ENCODE results near the gene RPP25. TPM values are rescaled to one million over a fixed set of nuclear protein-coding genes. Genes with fewer than 3 reads are reported as not detected.

The RPP25 gene
- total and polyA plus RNA-seq, 2 donors (not counting 1 experiment from before 2014, with no cell fraction given), result 0.92 to 3.1 TPM

GRCh38 chr15:74955796-74956647, 550 bp downstream of the RPP25 start:
- H3K4me3 Mint-ChIP-seq, result peak overlapping the region; percentile 85
- Histone ChIP-seq H3K9ac (ENCODE audit: low read length) (peak overlapping the region; percentile 73), H3K4me1 (ENCODE audit: control insufficient read depth in 2 of 2, insufficient read depth in 2 of 2, low read length in 2 of 2) (peaks cover 38 to 40% of the 10 kb centered on the region in 2 donors), H3K27me3 (replicated peaks in 1 of 4; ENCODE audit: control extremely low read depth in 1 of 4, control insufficient read depth in 3 of 4, insufficient read depth in 4 of 4, low read length in 3 of 4) (peaks cover 0 to 66% (median 36%) of the 10 kb centered on the region in 4 experiments), H2AFZ (ENCODE audit: insufficient read depth, low read depth, low read length, poor library complexity, severe bottlenecking) (peak overlapping the region; percentile 87), H3K9me3 (ENCODE audit: control extremely low read depth in 1 of 3, control insufficient read depth in 2 of 3, insufficient read depth in 1 of 3, low read length in 2 of 3) (peaks cover 0 to 26% (median 0%) of the 10 kb centered on the region in 3 donors), H3K4me2 (replicated peaks; ENCODE audit: low read depth, low read length, poor library complexity, severe bottlenecking) (peak overlapping the region; percentile 99), H3K79me2 (ENCODE audit: control insufficient read depth, insufficient read depth, low read length) (no peaks in the 10 kb centered on the region), H3K27ac (ENCODE audit: low read length in 2 of 2) (no peak overlapping the region), H4K20me1 (ENCODE audit: control insufficient read depth, insufficient read depth, low read length, poor library complexity, severe bottlenecking) (peaks cover 21% of the 10 kb centered on the region), H3K4me3 (ENCODE audit: control extremely low read depth in 1 of 5, extremely low read depth in 1 of 5, insufficient read depth in 1 of 5, low read depth in 2 of 5, low read length in 4 of 5) (peak overlapping the region in 4 of 5 experiments; percentile 21 to 80 (median 56)), H3K36me3 (replicated peaks in 1 of 2; ENCODE audit: control extremely low read depth in 1 of 2, control insufficient read depth in 1 of 2, extremely low read depth in 1 of 2, insufficient read depth in 2 of 2, low read length in 1 of 2) (no peaks in the 10 kb centered on the region)
- H3K9me3 Mint-ChIP-seq (ENCODE audit: insufficient read depth), result no peaks in the 10 kb centered on the region
- no peak overlapping the region for H3K27ac Mint-ChIP-seq
- DNase-seq (peak; percentile 85), ATAC-seq (ENCODE audit: low read depth) (peak; percentile 58)
- WGBS (ENCODE audit: insufficient coverage), result 25% methylated on average over 88 of the region's 88 CpGs
- H3K27me3 Mint-ChIP-seq, result peaks cover 36% of the 10 kb centered on the region
- ChIA-PET POLR2A (no interaction called here), CTCF (interaction anchor here (1.0 to 3.5 kb wide), 9 partner anchors 67 to 324 kb away, joined by 3 to 19 read pairs (median 8); partner anchors contain the start of gene PPCDC)
- intact Hi-C loops (cut with micrococcal nuclease), result loop anchor here (1.0 to 5.0 kb wide), 5 partner anchors 18 to 584 kb away; partner anchors contain the start of genes COX5A and PPCDC
- TF ChIP-seq CTCF (IDR thresholded peaks at IDR 0.05), result peak; percentile 54
- TF ChIP-seq EZH2 (IDR thresholded peaks at IDR 0.05; ENCODE audit: borderline replicate concordance, insufficient read depth, low read depth, low read length, poor library complexity, severe bottlenecking), result no peak
- H3K4me1 Mint-ChIP-seq, result peaks cover 30% of the 10 kb centered on the region

- Mint-ChIP-seq H3K27ac (no peak overlapping the region), H3K9me3 (ENCODE audit: insufficient read depth) (no peaks in the 10 kb centered on the region), H3K4me3 (peak overlapping the region; percentile 61), H3K27me3 (peaks cover 29% of the 10 kb centered on the region), H3K4me1 (peaks cover 33% of the 10 kb centered on the region)
- ChIA-PET CTCF (interaction anchor here (0.9 to 3.5 kb wide), 6 partner anchors 54 to 320 kb away, joined by 3 to 19 read pairs (median 3); partner anchors contain the start of gene PPCDC), POLR2A (no interaction called here)
- Histone ChIP-seq H3K9ac (ENCODE audit: low read length) (no peak overlapping the region), H4K20me1 (ENCODE audit: control insufficient read depth, insufficient read depth, low read length, poor library complexity, severe bottlenecking) (peaks cover 26% of the 10 kb centered on the region), H2AFZ (ENCODE audit: insufficient read depth, low read depth, low read length, poor library complexity, severe bottlenecking) (no peak overlapping the region), H3K4me3 (ENCODE audit: control extremely low read depth in 1 of 5, extremely low read depth in 1 of 5, insufficient read depth in 1 of 5, low read depth in 2 of 5, low read length in 4 of 5) (no peak overlapping the region), H3K4me2 (replicated peaks; ENCODE audit: low read depth, low read length, poor library complexity, severe bottlenecking) (no peak overlapping the region), H3K27me3 (replicated peaks in 1 of 4; ENCODE audit: control extremely low read depth in 1 of 4, control insufficient read depth in 3 of 4, insufficient read depth in 4 of 4, low read length in 3 of 4) (peaks cover 0 to 65% (median 31%) of the 10 kb centered on the region in 4 experiments), H3K79me2 (ENCODE audit: control insufficient read depth, insufficient read depth, low read length) (no peaks in the 10 kb centered on the region), H3K27ac (ENCODE audit: low read length in 2 of 2) (no peak overlapping the region), H3K4me1 (ENCODE audit: control insufficient read depth in 2 of 2, insufficient read depth in 2 of 2, low read length in 2 of 2) (peaks cover 38 to 43% of the 10 kb centered on the region in 2 donors), H3K9me3 (ENCODE audit: control extremely low read depth in 1 of 3, control insufficient read depth in 2 of 3, insufficient read depth in 1 of 3, low read length in 2 of 3) (peaks cover 0 to 26% (median 0%) of the 10 kb centered on the region in 3 donors), H3K36me3 (replicated peaks in 1 of 2; ENCODE audit: control extremely low read depth in 1 of 2, control insufficient read depth in 1 of 2, extremely low read depth in 1 of 2, insufficient read depth in 2 of 2, low read length in 1 of 2) (no peaks in the 10 kb centered on the region)
- DNase-seq (no peak), ATAC-seq (ENCODE audit: low read depth) (no peak)
- intact Hi-C loops (cut with micrococcal nuclease), result loop anchor here (5.0 kb wide), 1 partner anchor 583 kb away; no protein-coding TSS in a partner anchor
- 96% methylated on average over 5 of the region's 8 CpGs for WGBS (ENCODE audit: insufficient coverage)
- TF ChIP-seq EZH2 (IDR thresholded peaks at IDR 0.05; ENCODE audit: borderline replicate concordance, insufficient read depth, low read depth, low read length, poor library complexity, severe bottlenecking) (no peak), CTCF (IDR thresholded peaks at IDR 0.05) (no peak)
Measured at GRCh38 chr15:74955017-74955416, 1.6 kb downstream of the RPP25 start.
